Stimulated activated CD8-positive, alpha-beta memory T cell treated with anti-CD3 and anti-CD28 coated beads, Interleukin-15, amount 100 ng/mL, for 48 hours (primary cell): ENCODE results near the gene PLXNA4.

Source experiments
- DNase-seq, 2 donors: peaks; one replicate each; pipeline ENCODE4 v3.0.0-alpha.2; 2020; ENCODE audit warnings: low read depth in 2 of 2

Gene PLXNA4

DNA sequence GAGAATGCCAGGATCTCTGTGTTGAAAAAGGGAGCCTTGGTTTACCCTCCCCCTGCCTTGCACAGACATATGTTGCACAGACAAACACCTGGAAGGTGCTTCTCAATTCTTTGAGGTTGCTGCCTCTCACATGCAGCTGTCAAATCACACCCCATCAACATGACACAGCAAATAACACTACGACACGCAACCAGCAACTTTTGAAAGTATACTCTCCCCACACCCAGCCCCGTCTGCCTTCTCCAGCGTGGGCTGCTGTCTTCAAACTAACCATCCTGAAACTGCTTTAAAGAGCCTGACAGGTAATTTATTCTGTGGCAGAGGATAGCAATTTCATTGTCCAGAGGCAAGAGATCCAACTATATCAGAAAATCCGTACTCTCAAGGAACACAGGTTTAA, 136.1 kb downstream of the PLXNA4 start:
- DNase-seq = no peak

DNA sequence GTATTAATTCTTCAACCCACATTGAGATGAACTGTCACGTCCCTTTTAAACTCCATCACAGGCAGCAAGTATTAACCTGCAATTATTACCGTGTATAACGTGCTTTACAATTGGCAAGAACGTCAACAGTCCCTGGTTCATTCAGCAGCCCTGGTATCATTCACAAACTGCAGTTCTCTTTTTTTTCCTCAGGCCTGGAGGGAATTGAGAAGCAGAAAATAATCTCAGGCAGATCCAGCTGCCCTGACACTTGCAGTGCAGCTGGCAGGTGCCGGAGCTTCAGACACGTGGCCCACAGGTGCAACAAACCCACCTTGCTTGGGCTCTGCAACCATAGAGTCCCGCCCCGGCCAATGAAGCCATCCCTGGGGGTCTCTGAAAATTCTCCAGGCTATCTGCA, 137.3 kb downstream of the PLXNA4 start:
- DNase-seq = no peak

DNA sequence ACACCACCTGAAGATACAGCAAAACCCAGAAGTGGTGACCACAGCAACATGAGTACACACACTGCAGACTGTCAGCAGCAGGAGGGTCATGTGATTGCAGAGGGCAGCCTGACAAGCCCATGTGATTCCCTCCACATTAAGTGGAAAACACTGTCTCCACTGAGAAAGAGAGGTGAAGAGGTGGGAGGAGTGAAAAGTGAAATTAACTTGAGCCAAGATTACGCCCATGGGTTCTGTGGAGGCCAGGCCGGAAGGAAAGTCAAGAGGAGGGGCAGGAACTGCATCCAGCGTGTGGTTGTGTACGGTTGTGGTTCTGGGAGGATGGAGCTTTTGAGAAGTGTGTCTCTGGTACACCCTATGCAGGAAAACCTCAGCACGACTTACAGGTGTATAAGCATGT, 138.5 kb downstream of the PLXNA4 start:
- DNase-seq = no peak

DNA sequence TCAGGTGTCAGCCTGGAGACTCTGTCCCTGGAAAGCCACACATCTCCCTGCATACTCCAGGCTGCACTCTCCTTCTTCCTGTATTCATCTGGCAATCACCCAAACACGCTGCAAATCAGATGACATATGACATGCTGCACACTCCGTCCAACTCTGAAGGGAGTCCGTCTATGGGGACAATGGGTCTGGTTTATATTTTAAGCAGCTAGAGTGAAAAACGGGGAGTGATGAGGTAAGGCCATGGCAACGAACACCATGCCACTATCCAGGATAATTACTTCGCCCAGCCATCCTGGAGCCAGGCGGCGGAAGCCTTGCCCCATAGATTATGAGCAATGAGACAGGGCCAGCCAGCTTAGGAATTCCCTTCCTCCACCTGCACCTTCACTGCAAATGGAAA, 140.1 kb downstream of the PLXNA4 start:
- DNase-seq = no peak

DNA sequence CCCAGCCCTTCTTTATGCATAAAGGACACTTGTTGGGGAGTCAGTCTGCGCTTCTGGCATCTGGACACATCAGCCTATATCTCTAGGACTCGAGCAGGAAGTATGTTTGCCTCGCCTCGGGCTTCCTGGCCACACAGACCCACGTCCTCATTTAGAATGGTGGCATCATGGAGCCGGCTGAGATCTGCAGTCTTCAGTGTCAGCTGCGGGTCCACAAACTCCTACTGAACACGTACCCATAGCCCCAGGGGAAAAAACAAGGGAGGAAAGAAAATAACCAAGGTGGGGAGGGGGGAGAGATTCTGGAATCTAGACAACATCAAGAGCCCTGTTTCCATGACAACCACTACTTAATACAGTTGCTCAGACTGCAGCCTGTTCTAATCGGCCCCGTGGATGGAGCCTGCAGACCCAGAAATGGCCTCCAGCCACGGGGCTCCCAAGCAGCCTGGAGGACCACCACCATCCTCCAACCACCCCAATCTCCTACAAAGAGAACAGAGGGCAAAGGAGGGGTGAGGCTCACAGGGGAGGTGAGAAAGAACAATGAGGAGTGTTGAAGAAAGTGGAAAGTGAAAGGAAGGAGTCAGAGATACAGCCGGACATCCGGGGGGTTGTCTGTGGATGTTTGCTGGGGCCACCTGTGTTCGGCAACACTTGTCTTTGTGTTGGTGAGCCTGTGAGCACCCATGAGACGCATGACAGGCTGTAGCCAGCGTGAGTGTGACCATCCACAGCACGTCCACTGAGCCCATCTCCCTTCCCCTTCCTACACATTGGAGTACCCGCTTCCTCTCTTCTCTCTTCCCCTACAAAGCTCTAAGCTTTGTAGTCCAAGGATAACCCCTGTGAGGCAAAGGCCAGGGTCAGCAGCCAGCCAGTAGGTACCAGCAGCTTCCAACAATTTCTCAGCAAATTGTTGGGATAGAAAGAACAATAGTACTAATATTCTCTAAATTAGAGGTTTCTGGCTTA, 141.0 kb downstream of the PLXNA4 start:
- no peak for DNase-seq

DNA sequence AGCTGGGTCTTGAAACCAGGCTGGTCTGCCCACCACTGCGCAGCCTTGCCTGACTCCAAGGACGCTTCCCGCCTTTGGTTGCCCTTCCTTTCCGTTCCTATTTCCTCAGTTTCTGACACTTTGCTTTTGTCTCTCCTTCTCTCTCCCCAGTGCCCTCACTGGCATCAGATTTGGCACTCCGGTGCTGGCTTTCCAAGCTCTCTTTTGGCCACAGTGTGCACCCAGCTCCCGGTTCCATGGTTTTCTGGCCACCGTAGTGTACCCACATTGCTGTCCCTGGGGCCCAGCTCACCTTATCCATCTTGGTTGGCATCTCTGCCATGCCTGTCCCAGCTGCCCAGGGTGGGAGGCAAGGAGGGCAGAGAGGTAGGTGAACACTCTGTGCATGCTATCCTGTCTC, 142.2 kb downstream of the PLXNA4 start:
- no peak for DNase-seq

DNA sequence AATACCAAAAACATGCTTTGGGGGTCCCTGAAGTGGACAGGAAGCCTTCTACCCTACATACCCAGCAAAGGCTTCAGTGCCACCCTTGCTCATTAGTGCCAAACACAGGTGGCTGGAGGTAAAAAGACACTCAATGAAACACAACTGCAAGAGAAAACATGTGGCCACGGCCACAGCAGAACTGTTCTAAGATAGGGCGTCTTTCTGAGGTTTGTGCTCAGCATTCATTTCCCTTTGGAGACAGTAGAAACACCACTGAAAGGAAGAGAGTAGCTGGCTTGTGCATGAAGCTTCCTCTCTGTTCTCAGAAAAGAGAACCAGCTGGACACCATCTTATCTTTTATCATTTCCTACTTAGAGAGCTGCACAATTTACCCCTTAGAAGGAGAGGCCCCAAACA, 143.0 kb downstream of the PLXNA4 start:
- DNase-seq = no peak

DNA sequence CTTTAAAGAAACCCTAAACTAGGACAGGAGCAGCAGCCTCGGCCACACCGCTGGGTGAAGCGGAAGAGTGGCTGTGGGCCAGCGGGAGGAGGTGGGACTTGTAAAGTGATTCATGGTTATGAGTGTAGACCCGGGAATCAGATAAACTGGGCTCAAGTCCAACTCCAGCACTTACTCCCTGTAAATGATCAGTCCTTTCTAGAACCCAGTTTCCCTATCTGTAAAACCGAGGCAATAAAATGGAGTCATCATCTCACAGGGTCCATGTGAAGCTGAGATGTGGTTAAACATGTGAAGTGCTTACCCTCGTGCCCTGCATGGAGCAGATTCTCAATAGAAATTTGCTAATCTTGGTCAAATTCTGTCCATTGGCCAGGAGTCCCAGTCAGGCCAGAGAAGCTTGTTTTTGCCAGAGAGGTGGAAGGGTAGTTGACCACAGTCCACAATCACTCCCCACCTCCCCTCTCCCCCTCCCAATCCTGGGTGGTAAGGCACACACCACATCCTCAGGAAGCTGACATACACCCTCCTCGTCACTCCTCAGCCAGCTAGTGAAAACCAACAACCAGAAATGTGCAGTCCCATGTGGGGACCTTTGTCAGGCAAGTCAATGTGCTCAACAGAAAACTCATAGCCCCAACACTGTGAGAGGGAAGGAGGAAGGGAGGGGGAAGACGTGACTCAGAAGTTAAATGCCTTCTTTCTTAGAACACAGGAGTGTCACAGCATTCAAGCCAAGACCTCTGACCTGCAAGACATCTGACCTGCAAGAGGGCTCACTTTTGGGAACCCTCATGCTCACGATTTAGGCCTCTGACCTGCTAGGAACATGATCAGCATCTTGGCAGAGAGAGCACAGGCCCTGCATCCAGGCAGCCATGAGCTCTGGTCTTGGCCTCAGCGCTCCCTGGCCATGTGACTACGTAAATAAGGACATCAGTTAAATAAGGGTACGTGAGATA, 145.1 kb downstream of the PLXNA4 start:
- peak; percentile 39 to 63 for DNase-seq

DNA sequence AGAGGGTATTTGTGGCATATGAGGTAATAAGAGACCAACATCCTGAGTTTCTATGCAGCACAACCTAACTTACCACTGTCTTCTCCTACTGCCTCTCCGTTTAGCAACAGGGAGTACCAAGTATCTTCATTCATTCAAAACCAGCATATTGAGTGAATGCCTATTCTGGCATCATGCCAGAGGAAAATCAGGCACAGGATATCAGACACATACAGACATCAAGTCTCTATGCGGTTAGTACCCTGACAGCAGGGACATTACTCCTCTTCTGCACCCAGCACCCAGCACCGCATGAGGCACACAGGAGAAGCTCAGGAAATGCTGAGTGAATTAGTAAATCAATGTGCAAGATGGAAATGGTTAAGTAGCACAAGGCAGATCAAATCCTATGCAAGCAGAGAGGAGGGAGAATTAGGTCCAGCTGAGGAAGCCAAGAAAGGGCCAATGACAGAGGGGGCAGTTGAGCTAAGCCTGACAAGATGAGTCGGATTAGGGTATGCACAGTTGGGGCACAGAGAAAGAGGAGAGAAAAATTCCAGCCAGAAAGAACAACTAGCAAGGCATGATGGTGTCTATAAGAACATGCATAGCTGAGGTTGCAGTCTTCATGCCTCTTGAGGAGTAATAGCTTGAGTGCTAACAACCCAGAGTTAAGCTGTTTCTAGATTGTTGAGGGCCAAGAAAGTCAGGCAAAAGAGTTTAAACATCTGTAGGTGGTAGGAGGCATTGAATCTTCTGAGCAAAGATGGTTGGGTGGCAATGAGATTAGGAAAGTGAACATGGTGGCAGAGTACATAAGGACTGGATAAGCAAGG, 146.0 kb downstream of the PLXNA4 start:
- DNase-seq = no peak

DNA sequence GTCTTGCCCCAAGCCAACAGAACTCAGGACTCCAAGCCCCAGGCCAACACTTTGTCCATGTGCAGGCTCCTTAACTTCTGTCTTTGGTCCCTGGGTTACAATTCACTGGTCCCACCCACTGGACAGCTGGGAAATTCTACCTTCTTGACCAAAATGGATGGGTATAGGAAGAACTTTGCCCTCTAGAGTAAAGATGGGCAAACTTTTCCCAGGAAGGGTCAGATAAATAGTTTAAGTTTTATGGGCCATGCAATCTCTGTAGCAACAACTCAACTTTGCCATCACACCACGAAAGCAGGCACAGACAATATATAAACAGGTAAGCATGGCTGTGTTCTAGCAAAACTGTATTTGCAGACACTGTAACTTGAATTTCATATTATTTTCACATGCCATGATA, 147.1 kb downstream of the PLXNA4 start:
- no peak for DNase-seq

DNA sequence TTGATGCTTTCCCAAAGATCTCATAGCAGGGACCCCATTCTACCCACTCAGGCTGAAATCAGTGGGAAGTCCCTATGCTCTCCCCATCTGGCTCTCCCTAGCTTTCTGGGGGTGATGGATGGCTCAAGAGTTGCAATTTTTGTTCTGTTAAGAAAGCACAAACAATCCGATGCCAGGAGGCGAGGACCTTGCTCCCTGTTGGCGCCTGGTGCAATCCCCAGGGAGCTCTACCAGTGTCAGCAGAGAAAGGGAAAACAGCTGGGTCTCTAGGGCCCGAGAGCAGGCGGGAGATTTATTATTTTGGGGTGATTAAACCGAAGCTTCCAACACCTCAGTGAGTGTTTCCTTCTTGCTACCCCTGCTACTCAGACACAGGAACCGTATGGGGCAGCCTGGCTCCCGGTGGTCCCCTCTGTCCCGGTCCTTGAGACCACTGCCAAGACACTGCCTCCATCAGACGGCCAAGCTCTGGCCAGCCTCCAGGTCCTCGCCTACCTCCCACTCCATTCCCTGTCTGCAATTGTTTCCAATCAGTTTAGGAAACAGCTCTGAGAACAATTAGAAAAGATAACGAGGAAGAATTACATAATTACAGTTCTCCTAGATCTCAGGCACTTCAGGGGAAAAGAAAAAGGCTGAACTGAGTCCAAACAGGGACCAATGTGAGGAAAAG, 147.9 kb downstream of the PLXNA4 start:
- no peak for DNase-seq

DNA sequence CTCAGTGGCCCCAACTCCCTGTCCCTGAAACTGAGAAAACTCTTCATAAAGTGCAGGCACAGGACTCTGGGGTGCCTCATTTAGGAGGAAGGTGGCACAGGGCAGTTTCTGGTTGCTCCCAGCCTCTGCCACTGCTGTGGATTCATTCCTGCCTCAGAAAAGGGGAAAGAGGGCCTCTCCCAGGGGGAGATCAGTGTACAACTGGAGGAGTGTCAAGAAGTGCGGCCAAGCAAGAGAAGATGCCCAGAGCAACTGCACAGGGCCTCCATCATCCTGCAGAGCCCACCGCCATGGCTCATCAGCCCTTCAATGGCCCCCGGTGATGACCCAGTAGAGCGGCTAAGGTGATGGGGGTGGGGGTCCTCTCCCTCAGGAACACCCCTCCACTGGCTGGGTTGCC, 150.3 kb downstream of the PLXNA4 start:
- DNase-seq = no peak

DNA sequence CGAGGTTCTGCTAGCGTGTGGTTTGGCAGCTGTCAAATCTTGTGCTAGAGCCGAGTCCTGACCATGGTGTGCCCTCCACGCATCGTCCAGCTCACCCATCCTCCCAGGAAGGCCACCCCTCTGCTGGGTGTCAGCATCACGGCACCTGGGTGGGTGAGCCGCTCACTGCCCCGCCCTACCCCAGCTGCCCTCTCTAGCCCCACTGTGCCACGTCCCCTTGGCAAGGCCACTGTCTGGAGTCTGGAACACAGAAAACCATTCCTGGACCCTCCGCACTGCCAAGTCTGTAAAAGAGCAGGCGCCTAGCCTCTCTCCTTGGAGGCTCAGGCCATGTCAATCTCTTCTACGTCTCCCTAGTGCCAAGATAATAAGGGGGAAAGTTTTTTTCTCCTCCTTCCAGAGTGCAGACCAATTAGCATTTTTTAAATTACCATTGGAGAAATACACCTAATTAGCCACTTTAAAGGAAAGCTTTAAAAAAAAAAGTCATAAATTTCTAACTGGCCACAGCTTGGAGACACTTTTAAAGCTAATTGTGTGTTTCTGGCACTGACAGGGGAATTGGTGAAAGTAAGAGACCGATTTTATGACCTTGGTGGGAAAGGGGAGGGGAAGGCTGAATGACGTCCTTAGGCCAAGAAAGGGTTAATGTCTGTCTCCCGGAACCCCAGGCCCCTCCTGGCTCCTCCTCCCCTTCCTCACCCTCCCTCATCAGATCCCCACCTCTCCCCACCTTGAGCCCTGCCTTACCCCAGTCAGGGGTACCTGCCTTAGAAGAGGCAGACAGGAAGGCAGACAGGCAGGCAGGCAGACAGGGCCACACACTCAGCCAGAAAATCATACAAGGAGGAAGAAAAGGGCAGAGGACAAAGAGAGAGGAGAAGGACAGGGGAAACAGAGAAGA, 151.2 kb downstream of the PLXNA4 start:
- DNase-seq = no peak

DNA sequence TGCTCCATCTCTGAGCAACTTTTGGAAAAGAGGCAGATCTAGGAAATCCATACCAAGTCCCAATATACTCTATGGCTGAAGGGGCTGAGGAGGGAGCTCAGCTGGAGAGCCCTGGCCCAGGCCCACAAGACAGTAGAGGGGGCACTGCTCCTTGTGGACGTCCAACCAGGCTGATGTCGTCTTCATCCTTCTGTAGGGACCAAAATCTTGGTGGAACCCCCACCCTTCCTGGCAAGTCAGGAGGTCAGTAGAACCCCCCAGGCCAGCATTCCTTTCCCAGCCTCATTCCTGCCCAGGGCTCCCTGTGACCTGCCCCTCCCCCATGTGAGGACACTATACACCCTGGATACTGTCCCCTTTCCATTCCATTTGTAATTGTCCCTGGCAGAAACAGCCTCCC, 152.0 kb downstream of the PLXNA4 start:
- no peak for DNase-seq

DNA sequence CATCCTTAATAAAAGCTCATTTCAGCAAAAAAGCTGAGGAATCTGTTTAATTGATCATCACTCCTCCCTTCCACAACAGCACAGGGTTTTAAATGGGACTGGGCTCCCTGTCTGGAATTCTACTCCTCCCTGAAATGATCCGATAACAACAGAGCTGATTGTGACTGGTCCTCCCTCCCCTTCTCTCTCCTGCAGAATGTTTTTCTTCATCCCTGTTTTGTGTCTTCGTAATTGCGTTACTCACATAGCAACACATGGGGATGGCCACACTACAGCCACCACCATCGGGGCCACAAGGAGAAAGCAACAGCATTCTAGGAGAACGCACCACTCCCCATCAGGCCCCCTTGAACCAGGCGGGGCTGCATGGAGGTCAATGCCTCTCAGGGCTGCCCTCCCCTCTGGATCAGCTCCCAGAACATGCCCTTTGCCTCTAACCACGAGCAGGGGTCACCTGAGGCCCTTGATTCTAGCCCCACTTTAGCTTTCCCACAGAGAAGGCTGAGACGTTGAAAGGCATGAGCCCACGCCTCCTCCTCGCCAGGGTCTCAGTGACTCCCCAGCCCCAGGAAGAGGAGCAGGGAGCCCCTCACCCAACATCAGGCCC, 152.6 kb downstream of the PLXNA4 start:
- DNase-seq = no peak

DNA sequence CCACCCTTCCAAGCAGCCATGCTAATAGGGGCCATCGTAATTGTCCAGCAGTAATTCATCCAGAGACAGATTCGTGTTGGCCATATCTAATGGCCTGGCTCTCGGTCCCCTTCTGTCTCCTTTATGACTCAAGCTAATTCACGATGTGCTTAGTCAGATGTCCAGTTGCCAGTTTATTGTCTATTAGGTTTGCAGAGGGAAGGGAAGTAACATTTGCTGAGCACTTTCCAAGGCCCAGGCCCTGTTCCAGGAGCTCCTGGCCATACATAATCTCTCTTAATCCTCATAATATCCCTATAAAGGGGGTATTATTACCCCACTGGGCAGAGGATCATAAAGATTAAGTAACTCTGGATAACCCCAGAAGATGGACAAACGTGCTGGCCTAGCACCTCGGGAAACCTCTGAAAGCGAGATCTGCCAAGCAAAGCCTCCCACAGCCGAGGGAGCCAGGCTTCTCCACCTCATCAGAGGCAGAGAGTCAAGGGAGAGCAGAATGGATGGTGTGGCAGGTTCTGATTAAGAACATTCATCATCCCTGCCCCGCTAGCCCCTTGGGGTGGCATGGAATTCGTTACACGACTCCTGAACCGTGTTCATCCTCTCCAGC, 153.7 kb downstream of the PLXNA4 start:
- no peak for DNase-seq

DNA sequence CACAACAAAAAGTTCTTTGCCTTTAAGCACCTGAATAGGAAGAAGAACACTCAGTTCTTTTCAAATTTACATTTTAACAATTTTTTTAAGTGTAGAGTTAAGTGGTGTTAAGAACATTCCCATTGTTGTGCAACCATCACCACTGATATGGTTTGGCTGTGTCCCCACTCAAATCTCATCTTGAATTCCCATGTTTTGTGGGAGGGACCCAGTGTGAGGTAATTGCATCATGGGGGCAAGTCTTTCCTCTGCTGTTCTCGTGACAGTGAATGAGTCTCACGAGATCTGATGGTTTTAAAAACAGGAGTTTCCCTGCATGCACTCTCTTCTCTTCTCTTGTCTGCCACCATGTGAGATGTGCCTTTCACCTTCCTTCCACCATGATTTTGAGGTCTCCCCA, 155.7 kb downstream of the PLXNA4 start:
- DNase-seq = no peak

DNA sequence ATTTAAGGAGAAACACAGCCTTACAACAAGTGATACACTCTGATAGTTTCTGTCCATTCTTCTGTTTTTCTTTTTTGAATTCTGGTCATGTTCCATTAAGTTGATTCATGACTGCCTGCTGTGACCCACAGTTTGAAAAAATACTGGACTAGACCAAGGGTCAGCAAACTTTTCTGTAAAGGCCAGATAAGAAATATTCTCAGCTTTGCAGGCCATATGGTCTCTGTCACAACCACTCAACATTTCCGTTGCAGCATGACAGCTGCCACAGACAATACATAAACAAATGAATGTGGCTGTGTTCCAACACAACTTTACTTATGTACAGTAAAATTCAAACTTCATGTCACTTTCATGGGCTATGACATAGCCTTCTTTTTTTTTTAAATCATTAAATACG, 156.7 kb downstream of the PLXNA4 start:
- no peak for DNase-seq

DNA sequence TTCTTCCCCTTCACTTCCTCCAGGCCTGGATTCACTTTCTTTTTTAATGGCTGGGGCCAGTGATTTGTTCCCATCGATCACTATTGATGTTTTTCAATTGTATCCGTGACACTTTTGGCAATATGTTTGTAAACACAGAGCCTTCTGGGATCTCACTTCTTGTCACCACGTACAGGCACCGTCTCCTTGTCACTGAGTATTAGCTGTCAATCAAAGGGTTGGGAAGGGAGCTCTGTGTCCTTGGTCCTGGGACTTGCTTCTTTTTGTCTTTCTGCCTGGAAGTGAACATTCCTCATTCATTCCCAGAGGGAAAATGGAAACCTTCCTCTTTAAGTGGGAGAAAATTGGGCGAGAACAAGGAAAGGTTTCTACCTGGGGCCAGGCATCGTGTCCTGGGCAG, 157.4 kb downstream of the PLXNA4 start:
- no peak for DNase-seq
